Esophagus mucosa (tissue), 1 donor: ENCODE data around the gene RBM18. TPM values are rescaled to one million over a fixed set of nuclear protein-coding genes. Genes with fewer than 3 reads are reported as not detected.

Source experiments
- ATAC-seq: fragments of 200-7000 bp; cut with Tn5 transposase; one replicate; pipeline ENCODE4 v1.9.1; 2020
- total RNA-seq: library from RNA; stranded (reverse); gene quantifications from one replicate; pipeline ENCODE4 v1.2.4, GENCODE V29; 2023
- donor health status: DM: yes; HTN: yes; CAD: no.

Gene RBM18
- total RNA-seq, 1 donor from 2014 or later, result 15.7 TPM

GRCh38 chr9:122258886-122259415 is 5.7 kb downstream of the RBM18 start:
- no peak for ATAC-seq

DNA sequence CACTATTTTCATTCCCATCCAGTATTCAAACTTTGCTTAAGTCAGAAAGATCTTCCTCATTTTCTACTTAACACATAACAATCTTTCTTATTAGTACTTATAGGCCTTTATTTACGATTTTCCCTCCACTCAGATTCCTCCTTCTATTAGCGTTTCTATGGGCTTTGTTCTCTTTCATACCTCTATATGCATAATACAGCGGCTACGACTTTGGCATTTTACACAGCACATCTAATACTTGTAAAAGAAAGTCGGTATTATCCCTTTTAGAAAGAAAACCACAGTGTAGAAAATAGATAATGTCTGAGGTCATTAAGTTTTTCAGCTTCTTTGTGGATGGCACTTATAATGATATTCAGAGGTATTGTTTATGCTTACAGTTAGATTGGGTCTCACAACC is 8.4 kb downstream of the RBM18 start:
- no peak for ATAC-seq

DNA sequence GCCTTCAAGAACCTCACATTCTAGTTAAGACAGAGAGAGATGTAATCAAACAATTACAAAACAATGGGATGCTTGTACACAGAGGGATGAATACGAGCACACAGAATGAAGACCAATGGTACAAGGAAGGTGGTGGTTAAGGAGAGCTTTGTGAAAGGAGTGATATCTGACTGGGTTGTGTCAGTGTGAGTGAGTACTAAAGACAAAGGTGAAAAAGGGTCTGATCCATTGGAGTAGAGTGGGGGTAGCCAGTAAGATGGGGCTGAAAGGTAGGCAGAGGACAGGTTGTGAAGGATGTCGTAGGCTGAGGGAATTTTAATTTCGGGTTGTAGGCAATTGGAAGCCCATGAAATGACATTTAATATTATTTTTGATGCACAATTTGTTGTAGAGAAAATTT is 9.9 kb downstream of the RBM18 start:
- ATAC-seq, result no peak

GRCh38 chr9:122252796-122253195 is 11.8 kb downstream of the RBM18 start:
- ATAC-seq, result no peak

DNA sequence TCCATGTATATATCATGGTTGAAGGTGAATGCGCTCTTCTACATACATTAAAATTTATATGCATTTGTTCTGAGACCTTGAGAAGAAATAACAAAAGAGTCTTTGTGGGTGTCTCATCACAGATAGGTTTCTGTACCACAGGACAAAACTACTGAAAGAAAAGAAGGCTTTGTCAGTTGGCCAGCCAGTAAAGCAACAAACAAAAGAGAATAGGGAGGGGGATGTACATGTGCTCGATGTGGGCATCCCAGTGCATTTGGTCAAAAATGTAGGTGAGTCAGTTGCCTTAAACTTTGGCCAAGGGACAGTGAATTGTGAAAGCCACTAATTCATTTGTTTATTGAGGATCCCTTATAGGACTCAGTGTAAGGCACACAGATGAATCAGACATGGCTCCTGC is 13.3 kb downstream of the RBM18 start:
- ATAC-seq, result no peak

DNA sequence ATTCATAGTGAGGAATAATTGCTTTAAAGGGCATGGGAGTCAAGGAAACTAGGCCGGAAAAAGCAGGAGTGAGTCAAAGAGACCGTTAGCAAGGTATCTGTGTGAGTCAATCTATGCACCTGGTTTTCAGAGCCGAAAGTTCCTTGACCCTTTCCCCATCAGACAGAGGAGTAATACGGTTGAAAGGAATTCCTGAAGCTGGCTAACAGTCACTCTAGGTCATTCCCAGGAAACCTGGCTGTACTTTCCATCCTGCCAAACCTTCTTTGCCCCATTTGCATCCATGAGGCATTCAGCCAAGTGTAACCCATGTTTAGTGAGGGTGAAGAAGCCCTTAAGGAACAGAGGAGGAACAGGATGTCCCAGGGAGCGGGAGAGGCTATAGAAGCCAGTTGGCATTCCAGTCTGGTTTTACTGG is 16.2 kb downstream of the RBM18 start:
- peak; percentile 35 for ATAC-seq

DNA sequence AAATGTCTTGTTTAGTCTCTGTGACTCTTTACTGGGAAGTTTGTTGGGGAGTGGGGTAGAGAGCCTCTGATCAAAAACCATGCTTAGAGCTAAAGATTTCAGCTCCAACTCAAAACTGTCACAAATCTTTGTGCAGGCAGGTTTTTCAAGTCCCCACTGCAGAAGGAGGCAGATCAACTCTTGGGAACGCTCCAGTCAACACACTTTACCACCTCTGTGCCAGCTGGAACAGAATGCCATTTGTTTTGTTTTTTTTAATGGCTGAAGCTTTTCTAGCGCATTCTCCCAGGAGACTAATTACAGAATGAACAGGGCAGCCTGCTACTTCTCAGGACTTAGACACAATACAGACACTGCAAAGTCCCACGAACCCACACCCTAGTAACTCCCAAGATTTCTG is 18.0 kb downstream of the RBM18 start:
- ATAC-seq, result no peak

- ATAC-seq, result no peak
Observed at GRCh38 chr9:122244349-122244748, 20.3 kb downstream of the RBM18 start.

DNA sequence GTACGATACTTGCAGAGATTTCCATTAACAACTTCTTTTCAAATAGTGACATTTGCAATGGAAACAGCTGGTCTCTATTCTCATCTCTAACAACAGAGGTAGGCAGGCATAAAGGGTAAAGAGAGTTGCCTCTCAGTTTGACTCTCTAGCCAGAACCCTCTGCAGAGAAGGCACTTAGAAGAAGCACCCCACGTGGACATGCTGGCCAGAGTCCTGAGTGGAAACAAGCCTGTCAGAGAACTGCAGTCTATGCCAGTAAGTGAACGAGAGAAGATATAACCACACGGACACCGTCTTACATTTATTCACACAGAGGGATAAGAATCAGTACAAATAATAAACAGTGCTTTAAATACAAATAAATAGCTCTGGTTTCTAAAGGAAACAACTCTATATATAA is 24.9 kb downstream of the RBM18 start:
- no peak for ATAC-seq

- no peak for ATAC-seq
Observed at GRCh38 chr9:122236681-122237080, 28.0 kb downstream of the RBM18 start.

DNA sequence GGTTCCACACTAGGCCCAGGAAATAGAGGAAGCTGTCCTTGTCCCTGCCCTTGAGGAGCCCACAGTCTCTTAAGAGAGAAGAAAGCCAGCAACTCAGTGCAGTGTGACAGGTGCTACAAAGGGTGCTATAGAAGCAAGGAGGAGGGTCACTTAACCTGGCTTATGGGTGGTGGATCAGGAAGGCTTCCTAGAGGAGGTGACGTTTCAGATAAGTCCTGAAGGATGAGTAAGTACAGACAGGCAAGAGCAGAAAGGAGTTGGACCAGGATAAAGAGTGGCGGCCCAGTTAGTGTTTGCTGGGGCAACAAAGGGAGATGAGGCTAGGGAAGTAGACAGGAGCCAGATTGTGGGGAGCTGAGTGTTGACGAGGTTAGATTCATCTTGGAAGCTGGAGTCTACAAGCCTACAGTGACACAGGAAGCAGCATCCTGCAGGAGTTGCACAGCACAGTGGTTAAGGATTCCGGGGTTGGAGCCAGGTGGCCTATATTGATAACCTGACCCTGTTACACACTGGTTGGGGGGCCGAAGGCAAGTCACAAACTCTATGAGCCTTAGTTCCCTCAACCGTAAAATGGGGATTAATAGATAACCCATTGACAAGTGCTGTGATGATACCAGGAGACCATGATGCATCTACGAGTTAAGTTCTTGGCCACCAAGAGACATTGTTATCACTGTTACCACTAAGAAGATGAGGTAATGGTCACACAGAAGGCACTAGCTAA is 30.5 kb downstream of the RBM18 start:
- no peak for ATAC-seq

DNA sequence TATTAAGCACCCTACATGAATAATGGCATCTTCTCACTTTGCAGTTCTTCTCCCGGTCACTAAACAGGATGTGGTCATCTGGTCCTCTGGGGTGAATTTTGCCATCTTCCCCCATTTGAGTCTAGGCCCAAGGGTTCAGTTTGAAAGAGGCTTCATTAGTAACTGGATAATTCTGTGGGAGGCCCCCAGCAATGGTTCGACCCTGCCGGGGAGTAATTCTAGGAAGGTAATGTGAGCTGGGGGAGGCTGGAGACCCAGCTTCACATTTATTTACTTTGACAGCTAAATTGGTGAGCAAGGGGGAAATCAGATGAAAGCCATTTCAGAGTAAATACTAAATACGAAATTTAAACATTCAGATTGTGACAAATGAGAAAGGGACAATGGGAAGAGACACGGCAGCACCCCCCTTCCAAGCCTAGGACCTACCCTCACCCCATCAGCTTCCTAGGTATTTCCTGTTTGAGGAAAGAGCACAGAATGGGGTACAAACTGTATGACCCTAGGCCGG is 31.8 kb downstream of the RBM18 start:
- no peak for ATAC-seq

DNA sequence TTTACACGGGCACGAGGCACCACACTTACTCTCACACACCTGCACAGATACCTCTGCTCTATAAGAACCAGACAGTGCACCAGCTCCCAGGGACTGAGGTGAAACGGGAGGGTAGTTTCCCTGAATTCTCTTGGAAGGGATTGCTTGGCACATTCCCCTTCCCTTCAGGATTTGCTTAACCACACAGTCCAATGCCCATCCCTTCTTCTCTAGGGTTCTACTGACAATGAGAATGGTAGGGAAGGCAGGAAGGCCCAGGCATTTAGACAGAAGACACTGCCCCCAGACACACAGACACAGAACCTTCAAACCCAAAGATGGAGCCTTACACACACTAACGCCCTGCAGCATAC is 35.2 kb downstream of the RBM18 start:
- ATAC-seq, result no peak

DNA sequence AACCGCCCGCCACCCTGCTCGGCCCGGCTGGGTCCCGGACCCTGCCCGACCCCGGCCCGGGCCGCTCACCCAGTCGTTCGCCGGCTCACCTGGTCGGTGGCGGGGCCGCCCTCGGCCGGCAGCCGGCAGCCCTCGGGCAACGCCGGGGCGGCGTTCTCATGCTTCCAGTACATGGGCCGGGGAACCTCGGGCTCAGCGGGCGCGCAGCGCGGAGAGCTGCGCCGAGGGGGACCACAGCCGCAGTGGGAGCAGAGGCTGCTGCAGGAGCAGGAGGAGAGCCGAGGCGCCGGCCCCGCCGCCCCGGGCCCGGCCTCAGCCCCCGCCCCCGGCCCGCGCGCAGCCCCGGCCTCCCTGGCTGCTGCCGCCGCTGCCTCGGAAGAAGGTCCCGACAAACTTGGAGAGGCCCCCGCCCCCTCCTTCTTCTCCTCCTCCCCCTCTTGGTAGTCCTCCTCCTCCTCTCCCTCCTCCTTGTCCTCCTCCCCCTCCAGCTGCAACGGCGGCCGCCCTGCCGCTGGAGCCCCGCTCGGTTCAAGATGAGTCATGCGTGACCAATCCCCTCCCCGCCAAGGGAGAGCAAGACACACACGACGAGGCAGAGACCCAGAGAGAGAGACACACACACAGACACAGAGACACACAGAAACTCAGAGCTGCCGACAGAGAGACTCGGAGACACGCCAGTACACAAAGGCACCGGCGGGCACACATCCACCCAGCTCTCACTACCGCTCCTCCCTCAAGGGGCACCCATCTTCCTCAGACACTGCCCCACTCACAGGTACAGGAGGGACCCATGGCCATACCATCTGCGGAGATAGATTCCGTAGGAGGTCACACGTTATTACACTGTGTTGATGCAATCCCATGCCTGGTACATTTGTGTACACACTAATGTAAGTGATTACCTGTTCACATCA is 35.8 kb downstream of the RBM18 start, which contains the start of gene LHX6:
Gene LHX6, minus strand, starts transcription at position 390 of the 917 bp plus-strand sequence. Its CDS starts 217 bp downstream, at position 173.
- ATAC-seq, result peak; percentile 8

DNA sequence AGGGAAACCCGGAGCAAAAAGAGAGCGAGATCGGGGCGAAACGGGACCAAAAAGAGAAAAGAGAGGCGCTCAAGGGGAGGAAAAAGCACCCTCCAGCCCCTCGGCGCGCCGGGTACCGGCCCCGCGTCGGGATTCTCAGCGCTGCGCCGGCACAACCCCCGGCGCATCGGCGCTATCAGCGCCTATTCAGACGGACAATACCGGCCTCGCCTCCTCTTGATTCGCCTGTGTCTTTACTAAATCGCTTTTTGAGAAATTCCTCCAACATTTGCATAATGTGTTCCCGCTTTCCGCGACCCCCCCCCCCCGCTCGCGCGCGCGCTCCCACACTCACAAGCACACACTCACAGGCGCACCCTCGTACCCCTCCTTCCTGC is 36.5 kb downstream of the RBM18 start:
- no peak for ATAC-seq

DNA sequence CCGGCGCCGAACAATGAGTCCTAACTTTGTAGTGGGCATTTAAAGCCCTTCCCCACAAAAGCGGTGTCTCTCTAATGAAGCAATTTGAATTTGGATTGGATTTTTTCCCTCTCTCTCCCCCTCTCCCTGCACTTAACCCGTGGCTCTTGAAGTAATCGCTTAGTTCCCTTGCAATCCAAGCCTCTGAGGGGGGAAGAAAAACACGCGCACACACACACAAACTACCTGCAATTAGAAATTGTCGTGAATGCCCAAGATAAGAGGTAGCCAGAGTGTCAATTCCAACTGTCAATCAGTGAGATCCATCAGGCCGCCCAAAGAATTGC is 37.1 kb downstream of the RBM18 start:
- ATAC-seq, result no peak

GRCh38 chr9:122226758-122227574 is 37.7 kb downstream of the RBM18 start:
- ATAC-seq, result no peak

GRCh38 chr9:122226142-122226757 is 38.4 kb downstream of the RBM18 start:
- no peak for ATAC-seq

GRCh38 chr9:122225312-122226141 is 39.1 kb downstream of the RBM18 start:
- no peak for ATAC-seq

GRCh38 chr9:122223435-122223834 is 41.2 kb downstream of the RBM18 start:
- ATAC-seq, result no peak

DNA sequence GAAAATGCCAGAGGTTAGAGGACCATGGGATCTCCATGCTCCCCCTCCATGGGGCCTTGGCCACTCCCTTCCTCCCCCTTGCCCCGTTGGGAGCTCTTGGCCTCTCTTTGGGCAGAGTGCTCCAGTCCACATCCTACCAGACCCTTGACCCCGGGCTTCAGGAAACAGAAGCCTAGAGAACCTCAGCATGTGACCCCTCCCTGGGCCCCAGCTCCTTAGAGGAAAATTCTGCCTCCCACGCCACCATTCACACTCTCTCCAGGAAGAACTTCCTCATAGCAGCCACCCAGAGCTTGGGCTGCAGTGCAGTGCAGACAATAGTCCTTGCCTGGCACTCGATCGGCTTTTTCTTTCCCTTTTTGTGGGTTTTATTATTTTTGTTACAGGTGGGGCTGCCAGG is 41.8 kb downstream of the RBM18 start:
- ATAC-seq, result no peak
